ENCODE data around the gene TPD52L2. TPM values are rescaled to one million over a fixed set of nuclear protein-coding genes. Genes with fewer than 3 reads are reported as not detected.

Gene TPD52L2
- total RNA-seq, 1 experiment from 2014 or later, result 192 TPM

- peaks cover 13% of the 10 kb centered on the region for H3K36me3 Mint-ChIP-seq (ENCODE audit: insufficient read depth, unreplicated experiment)
- no peaks in the 10 kb centered on the region for H3K4me1 Mint-ChIP-seq (ENCODE audit: low read depth, unreplicated experiment)
- no peak overlapping the region for H3K4me3 Mint-ChIP-seq (ENCODE audit: low read depth, unreplicated experiment)
- no TSS peak for BruUV-seq (replicated peaks)
- no peak overlapping the region for H3K27ac Mint-ChIP-seq (ENCODE audit: unreplicated experiment)
- H3K27me3 Mint-ChIP-seq (ENCODE audit: unreplicated experiment), result peaks cover 43% of the 10 kb centered on the region
- CTCF ChIA-PET, result interaction anchor here (0.6 kb wide), 1 partner anchor 87 kb away, joined by 3 read pairs; no protein-coding TSS in a partner anchor
- intact Hi-C loops (cut with micrococcal nuclease; ENCODE audit: unreplicated experiment), result no loop called here
- H3K9me3 Mint-ChIP-seq (ENCODE audit: low read depth, unreplicated experiment), result no peaks in the 10 kb centered on the region
- no peak for DNase-seq
- no peak for TF ChIP-seq CTCF (IDR thresholded peaks at IDR 0.05; ENCODE audit: unreplicated experiment)
Observed at GRCh38 chr20:63846888-63847236, 18.2 kb upstream of the TPD52L2 start.

GRCh38 chr20:63847237-63848002 is 17.6 kb upstream of the TPD52L2 start:
- Mint-ChIP-seq H3K4me1 (ENCODE audit: low read depth, unreplicated experiment) (no peaks in the 10 kb centered on the region), H3K27me3 (ENCODE audit: unreplicated experiment) (peaks cover 38% of the 10 kb centered on the region), H3K36me3 (ENCODE audit: insufficient read depth, unreplicated experiment) (peaks cover 14% of the 10 kb centered on the region), H3K4me3 (ENCODE audit: low read depth, unreplicated experiment) (no peak overlapping the region), H3K27ac (ENCODE audit: unreplicated experiment) (no peak overlapping the region), H3K9me3 (ENCODE audit: low read depth, unreplicated experiment) (no peaks in the 10 kb centered on the region)
- intact Hi-C loops (cut with micrococcal nuclease; ENCODE audit: unreplicated experiment), result no loop called here
- TF ChIP-seq CTCF (IDR thresholded peaks at IDR 0.05; ENCODE audit: unreplicated experiment), result no peak
- DNase-seq, result no peak
- CTCF ChIA-PET, result no interaction called here
- no TSS peak for BruUV-seq (replicated peaks)

GRCh38 chr20:63848003-63848911 is 16.8 kb upstream of the TPD52L2 start:
- H3K4me1 Mint-ChIP-seq (ENCODE audit: low read depth, unreplicated experiment), result peaks cover under 1% of the 10 kb centered on the region
- CTCF ChIA-PET, result interaction anchor here (0.6 to 0.8 kb wide), 2 partner anchors 54 to 491 kb away, joined by 4 to 7 read pairs; no protein-coding TSS in a partner anchor
- intact Hi-C loops (cut with micrococcal nuclease; ENCODE audit: unreplicated experiment), result no loop called here

More at GRCh38 chr20:63848003-63848911, 16.8 kb upstream of the TPD52L2 start:
- Mint-ChIP-seq H3K27me3 (ENCODE audit: unreplicated experiment) (peaks cover 30% of the 10 kb centered on the region), H3K4me3 (ENCODE audit: low read depth, unreplicated experiment) (no peak overlapping the region), H3K27ac (ENCODE audit: unreplicated experiment) (no peak overlapping the region), H3K9me3 (ENCODE audit: low read depth, unreplicated experiment) (no peaks in the 10 kb centered on the region), H3K36me3 (ENCODE audit: insufficient read depth, unreplicated experiment) (peaks cover 15% of the 10 kb centered on the region)
- DNase-seq, result no peak
- no peak for TF ChIP-seq CTCF (IDR thresholded peaks at IDR 0.05; ENCODE audit: unreplicated experiment)
- no TSS peak for BruUV-seq (replicated peaks)

Data from Calu3 (cell line).